GM12872 (cell line): ENCODE measurements around the gene GRHL1.

Experiments
- TF ChIP-seq, protein P1 (sequence below): IDR thresholded peaks from 3 replicates; pipeline ENCODE4 v1.5.1; 2011; ENCODE audit warnings: low read depth, mild to moderate bottlenecking, low read length, moderate library complexity; ENCODE audit not compliant: insufficient read depth

The GRHL1 gene

DNA sequence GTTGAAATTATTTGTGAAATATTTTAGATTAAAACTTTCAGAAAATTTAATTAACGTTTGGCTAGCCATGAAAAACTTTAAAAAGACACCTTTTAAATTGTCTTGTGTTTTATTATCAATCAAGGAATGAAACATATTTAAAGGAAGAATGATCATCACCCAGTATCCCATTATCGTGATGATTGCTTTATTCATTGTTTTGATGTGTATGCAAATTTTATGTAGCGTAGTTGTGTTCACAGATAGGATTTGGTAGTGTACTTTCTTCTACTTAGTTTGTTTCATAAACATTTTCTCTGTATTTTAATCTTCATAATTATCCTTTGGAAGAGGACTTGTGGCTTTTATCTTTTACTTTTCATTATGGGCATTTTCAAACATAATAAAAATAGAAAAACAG lies 7.8 kb downstream of the GRHL1 start:
- TF ChIP-seq, protein P1, sequence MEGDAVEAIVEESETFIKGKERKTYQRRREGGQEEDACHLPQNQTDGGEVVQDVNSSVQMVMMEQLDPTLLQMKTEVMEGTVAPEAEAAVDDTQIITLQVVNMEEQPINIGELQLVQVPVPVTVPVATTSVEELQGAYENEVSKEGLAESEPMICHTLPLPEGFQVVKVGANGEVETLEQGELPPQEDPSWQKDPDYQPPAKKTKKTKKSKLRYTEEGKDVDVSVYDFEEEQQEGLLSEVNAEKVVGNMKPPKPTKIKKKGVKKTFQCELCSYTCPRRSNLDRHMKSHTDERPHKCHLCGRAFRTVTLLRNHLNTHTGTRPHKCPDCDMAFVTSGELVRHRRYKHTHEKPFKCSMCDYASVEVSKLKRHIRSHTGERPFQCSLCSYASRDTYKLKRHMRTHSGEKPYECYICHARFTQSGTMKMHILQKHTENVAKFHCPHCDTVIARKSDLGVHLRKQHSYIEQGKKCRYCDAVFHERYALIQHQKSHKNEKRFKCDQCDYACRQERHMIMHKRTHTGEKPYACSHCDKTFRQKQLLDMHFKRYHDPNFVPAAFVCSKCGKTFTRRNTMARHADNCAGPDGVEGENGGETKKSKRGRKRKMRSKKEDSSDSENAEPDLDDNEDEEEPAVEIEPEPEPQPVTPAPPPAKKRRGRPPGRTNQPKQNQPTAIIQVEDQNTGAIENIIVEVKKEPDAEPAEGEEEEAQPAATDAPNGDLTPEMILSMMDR, result no peak

DNA sequence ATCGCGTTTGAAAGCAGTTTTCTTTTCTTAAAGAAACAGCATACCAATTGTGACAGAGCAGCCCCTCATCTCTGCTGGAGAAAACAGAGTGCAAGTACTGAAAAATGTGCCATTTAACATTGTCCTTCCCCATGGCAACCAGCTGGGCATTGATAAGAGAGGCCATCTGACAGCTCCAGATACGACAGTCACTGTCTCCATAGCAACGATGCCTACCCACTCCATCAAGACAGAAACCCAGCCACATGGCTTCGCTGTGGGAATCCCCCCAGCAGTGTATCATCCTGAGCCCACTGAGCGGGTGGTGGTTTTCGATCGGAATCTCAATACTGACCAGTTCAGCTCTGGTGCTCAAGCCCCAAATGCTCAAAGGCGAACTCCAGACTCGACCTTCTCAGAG lies 9.5 kb downstream of the GRHL1 start:
- TF ChIP-seq, protein P1, result no peak

DNA sequence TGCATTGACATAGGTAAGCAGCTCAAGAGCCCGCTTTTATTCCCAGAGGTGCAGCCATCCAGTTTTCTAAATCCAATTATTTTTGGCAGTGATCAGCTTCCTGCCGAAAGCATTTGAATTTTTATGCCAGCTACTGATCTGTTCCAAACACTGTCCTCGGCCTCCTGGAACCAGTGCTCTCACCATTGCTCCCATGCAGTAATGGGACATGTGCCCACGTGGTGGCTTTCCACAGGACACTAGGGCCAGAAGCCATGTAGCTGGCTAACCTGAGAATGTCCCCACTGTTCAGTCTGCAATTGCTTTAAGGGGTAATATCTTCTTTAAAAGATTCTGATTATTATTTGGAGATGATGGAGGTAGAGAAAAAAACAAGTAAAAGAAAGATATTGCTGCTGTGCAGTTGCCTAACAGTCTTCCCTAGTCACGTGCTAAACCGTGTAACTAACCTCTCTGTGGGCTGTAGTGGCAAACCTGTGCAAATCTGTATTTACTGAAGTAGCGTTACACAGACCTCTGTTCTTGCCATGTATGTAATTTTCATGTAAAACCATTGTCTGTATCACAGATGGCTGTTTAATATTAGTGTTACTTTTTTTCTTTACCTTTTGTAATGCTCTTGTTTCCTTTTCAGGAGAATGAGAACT lies 13.0 kb downstream of the GRHL1 start:
- TF ChIP-seq, protein P1, result no peak

DNA sequence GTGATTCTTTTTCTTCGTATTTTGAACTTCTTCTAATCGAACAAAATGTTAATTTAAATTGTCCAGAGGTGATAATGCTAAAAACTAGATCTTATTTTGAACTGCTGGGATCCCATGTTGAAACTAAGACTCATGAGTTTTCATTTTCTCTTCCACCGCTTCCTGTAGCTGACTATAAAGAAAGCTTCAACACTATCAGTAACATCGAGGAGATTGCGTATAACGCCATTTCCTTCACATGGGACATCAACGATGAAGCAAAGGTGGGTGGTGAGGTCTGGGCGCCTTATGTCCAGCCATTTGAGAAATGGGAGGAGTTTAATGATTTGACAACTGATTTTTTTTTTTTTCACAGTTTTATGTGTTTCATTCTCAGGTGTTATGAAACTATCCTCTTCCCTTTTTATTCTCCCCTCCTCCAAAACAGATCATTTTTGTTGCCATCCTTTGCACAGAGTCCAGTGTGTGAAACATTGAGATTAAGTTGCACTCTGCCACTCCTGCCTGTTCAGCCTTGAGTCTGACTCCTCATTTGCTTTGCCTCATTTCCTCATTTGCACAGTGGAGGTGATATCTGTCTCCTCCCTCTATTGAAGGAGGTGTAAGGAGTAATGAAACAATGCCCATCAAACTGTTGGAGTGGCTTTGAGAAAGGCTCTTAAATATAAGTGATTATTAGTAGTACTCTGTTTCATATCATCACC lies 13.8 kb downstream of the GRHL1 start:
- TF ChIP-seq, protein P1, result no peak

DNA sequence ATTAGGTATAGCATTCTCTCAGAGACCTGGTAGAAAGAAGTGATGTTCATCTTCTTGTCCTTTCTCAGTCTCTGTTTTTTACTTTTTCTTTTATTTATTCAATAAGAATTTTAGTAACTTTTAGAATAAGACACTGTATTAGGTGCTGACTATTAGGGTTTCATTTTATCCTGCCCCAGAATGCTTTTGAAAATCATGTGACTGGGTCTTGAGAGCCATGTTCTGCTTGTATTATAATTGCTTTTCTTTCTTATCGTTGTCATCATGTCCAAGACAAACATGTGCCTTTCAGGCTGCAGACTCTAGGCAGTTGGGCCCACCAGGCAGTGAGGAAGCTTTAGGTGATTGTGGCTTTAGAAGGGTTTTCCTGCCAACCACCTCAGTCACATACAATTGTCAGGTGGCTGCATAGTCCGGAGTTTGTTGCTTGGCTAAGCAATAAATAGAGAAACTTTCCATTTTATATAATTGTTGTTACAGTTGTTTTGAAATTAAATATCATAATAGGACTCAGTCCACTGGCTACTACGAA lies 15.1 kb downstream of the GRHL1 start:
- TF ChIP-seq, protein P1, result no peak

DNA sequence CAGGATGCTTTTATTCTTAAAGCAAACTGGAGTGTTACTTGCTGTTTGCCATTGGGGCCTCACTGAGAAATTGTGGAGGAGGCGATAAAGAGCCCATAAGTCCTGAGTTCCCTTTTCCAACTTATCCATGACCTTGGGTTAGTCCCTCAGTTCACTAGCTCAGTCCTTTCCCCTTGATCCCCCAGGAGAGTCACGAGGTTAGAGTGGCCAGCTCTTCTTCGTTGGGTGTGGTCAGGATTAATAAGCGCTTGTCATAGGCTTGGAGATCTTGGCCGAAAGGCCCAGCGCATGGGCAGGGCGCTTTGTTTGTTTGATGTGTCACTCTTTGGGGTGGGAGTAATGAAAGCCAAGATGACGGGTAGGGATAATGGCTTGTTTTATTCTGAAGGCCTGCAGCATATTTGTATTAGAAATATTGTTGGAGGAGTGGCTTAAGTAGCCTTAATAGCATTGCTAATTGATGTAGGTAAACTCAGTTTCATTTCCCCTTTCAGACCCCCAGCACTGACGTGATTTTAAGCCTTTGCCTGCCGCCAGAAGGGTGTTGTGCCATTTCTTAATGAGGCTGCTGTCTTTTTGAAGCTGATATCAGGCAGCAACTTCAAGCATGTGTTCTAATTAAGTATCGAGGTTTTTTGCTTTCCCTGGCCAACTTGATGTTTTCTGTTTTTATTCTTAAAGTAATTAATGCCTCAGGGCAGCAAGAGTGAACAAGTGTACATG lies 15.7 kb downstream of the GRHL1 start:
- TF ChIP-seq, protein P1, result no peak
